GM21447 (cell line): ENCODE measurements around the gene ITGA4.

Experiments used
- ATAC-seq: cut with Tn5 transposase; IDR thresholded peaks from one replicate; pipeline ENCODE4 v1.9.1; 2021; ENCODE audit not compliant: unreplicated experiment

ITGA4 gene

DNA sequence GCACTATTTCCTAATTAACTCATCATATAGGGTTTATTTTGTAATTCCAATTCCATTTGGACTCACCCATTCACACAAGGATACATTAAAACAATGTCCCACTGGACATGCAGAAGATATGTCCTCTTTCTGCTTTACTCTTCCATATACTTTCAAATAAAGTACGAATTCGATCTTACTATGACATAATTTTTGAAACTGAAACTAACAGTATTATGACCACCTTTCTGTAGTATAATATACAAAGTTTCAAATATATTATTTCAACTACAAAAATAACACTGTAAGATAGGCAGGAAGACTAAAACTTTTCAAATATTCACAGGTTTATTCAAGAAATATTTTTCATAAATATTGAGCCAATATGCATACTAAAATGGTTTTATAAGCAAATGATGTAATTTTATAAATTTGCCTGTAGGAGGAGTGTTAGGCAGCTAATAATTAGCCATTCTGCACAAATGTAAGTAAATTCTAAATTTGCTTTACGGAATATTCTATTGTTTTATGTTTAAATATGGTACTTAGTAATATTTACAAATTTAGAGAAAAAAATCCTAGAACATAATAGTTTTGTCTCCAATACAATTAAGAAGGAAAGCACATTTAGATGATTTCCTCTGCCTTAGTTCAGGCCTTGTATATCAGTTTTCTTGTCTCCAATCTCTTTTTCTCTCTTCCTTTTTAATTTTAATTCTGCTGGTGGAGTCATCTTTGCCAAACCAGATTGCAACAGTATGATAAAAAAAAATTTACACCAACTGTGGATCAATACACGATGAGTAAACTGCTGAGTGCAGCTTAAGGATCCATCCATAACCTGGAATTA lies 113.9 kb downstream of the ITGA4 start:
- no peak for ATAC-seq

DNA sequence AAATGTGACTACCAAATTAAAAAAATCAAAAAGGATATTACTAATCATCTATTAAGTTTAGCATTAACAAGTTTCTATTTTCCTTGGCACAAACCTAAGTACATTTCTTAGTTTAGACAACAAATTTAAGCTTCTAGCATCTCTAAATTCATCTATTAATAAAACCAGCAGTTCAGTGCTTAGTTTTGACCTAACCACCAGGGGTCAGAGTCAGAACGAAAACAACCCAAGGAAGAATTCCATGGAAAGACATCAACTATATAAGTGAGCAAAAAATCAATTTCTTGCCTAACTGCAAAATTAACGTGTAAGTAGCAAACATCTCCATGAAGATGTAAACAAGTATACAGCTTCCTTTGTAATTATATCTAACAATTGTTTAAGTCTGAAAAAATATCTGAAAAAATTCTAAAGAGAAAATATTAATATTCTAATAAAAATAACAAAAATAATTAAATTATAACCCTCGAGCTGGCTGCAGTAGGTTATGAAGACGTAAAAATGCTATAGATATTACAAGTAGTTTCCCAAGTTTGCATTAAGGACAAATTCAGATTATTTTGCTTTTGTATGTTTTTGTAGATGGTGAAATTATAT lies 116.1 kb downstream of the ITGA4 start:
- no peak for ATAC-seq

DNA sequence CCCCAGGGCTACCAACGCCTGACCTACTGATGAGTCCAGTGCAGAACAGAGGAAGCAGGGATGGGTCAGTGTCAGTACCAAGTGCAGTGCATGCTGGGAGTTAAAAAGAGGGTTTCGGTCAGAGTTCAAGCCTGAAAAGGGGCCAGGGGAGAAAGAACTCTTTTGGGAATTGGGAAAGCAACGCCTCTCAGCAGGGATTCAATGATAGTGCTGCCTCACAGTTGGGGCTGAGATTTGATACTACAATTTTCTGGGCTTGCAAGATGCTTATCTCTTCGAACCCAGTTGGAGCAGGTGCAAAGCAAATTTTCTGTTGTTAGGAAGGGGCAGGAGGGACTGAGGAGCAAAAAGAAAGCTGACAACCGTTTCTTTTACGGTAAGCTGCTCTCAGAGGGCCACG lies 117.1 kb downstream of the ITGA4 start:
- ATAC-seq, result no peak

GRCh38 chr2:181575024-181575649 lies 118.0 kb downstream of the ITGA4 start:
- no peak for ATAC-seq

GRCh38 chr2:181575650-181576025 lies 118.5 kb downstream of the ITGA4 start:
- no peak for ATAC-seq

DNA sequence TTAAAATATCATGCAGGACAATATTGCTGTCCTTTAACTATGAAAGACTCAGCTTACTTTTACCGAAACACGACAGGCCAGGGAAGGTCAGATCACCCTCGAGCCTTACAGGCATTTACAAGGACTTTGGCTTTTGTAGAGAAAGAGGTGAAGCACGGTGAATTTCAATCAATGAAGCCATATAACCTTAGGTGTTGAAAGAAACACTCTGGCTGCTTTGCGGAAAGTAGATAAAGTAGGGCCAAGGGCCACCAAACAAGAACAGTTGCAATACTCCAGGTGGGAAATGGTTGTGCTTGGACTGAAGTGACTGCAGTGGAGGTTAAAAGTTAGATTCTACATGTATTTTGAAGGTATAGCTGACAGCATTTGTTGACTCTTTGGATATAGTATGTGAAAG lies 119.2 kb downstream of the ITGA4 start:
- ATAC-seq, result no peak

DNA sequence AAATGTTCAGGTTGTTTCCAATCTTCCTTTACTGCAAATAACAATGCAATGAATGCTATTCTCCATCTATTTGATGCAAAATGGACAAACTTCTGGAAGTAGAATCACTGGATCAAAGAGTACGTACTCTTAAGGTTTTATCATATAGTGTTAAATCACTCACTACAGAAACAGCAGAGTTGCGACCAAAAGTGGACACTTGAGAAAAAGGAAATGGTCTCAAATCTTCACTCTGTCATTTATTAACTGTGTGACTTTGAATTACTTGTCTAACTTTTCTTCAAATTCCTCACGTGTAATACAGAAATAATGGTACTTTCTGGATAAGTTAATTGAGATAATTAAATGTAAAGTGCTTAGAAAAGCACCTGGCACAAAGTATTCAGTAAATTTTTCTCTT lies 121.6 kb downstream of the ITGA4 start:
- no peak for ATAC-seq

GRCh38 chr2:181581534-181581933 lies 124.3 kb downstream of the ITGA4 start:
- ATAC-seq, result no peak

- no peak for ATAC-seq
Measured at GRCh38 chr2:181585732-181586131, 128.5 kb downstream of the ITGA4 start.
